HCT116 (cell line): ENCODE measurements around the gene MBD6. TPM values are rescaled to one million over a fixed set of nuclear protein-coding genes. Genes with fewer than 3 reads are reported as not detected.

ENCODE experiments used
- ATAC-seq: fragments of 200-7000 bp; cut with Tn5 transposase; 2 replicates; pipeline ENCODE4 v1.9.1; 2020; ENCODE audit warnings: mild to moderate bottlenecking, moderate library complexity
- BruUV-seq: library from RNA; stranded (reverse); fragments of 400-500 nt; replicated peaks from 2 replicates; lab custom pipeline; 2021; lab: Mats Ljungman, UMichigan
- CTCF ChIA-PET: fragments of 300-600 bp; sonication (Branson Sonifier 250); formaldehyde crosslinking; loops from one replicate; lab custom pipeline; 2021; ENCODE audit warnings: antibody characterized with exemption; lab: Charles Lee
- POLR2A ChIA-PET: fragments of 300-600, 350-600 bp; sonication (Branson Sonifier 250); formaldehyde crosslinking; loops from one replicate; lab custom pipeline; 2021; ENCODE audit warnings: antibody characterized with exemption; lab: Charles Lee
- RAD21 ChIA-PET, 2 experiments: fragments of 300-600 bp; sonication (Branson Sonifier 250); formaldehyde crosslinking; loops; one replicate each; lab custom pipeline; 2023; ENCODE audit warnings: low total read pairs in 2 of 2; ENCODE audit not compliant: uncharacterized antibody in 2 of 2, unreplicated experiment in 2 of 2, low non-redundant PET in 1 of 2; lab: Charles Lee
- DNase-seq: peaks from one replicate; pipeline ENCODE4 v3.0.0-alpha.2; 2010; ENCODE audit warnings: low read depth, low spot score
- H2AFZ ChIP-seq: fragments of 200-600 bp; shearing (Covaris generic), sonication (generic); 2 replicates; pipeline ENCODE4 v1.6.1; 2017; ENCODE audit warnings: low read depth, mixed run types, mixed read lengths, antibody characterized with exemption, low read length; ENCODE audit not compliant: poor library complexity, severe bottlenecking
- H3K27ac ChIP-seq: 2 replicates; pipeline ENCODE4 v1.5.1; 2012; ENCODE audit warnings: low read depth, low read length
- H3K27me3 ChIP-seq: fragments of 200-600 bp; sonication (generic); 2 replicates; pipeline ENCODE4 v1.6.1; 2016; ENCODE audit warnings: mixed run types, low read length, mixed read lengths; ENCODE audit not compliant: insufficient read depth
- H3K36me3 ChIP-seq, 2 experiments: fragments of 200-500 bp in 1 of 2; fragments of 200-600 bp in 1 of 2; sonication (Bioruptor generic) in 1 of 2; sonication (generic) in 1 of 2; 2 replicates each; pipeline versions ENCODE4 v1.5.1 to v1.6.1; 2014 to 2016; ENCODE audit warnings: low read length in 2 of 2, inconsistent platforms in 1 of 2, mixed read lengths in 1 of 2, mixed run types in 1 of 2; ENCODE audit not compliant: insufficient read depth in 2 of 2, control insufficient read depth in 1 of 2
- H3K4me1 ChIP-seq, 2 experiments: fragments of 200-600 bp in 1 of 2; sonication (generic) in 1 of 2; 2 replicates each; pipeline versions ENCODE4 v1.5.1 to v1.6.1; 2012 to 2017; ENCODE audit warnings: low read length in 2 of 2, inconsistent platforms in 1 of 2, mild to moderate bottlenecking in 1 of 2, mixed read lengths in 1 of 2, mixed run types in 1 of 2, moderate library complexity in 1 of 2; ENCODE audit not compliant: insufficient read depth in 2 of 2, control insufficient read depth in 1 of 2
- H3K4me2 ChIP-seq: fragments of 200-600 bp; sonication (generic); 2 replicates; pipeline ENCODE4 v1.6.1; 2017; ENCODE audit warnings: mixed run types, low read length, mixed read lengths
- H3K4me3 ChIP-seq, 2 experiments: fragments of 200-600 bp in 1 of 2; sonication (generic) in 1 of 2; replicated peaks in 1 of 2; 2 replicates each; pipeline ENCODE4 v1.5.1; 2011 to 2016; ENCODE audit warnings: low read length in 2 of 2, control low read depth in 1 of 2, low read depth in 1 of 2, mild to moderate bottlenecking in 1 of 2, mixed read lengths in 1 of 2, mixed run types in 1 of 2
- H3K79me2 ChIP-seq: fragments of 200-600 bp; sonication (generic); 2 replicates; pipeline ENCODE4 v1.6.1; 2017; ENCODE audit warnings: mild to moderate bottlenecking, mixed run types, low read length, moderate library complexity, mixed read lengths; ENCODE audit not compliant: insufficient read depth
- H3K9ac ChIP-seq: fragments of 200-600 bp; sonication (generic); 2 replicates; pipeline ENCODE4 v1.6.1; 2016; ENCODE audit warnings: low read length, mixed read lengths
- H3K9me2 ChIP-seq: fragments of 200-600 bp; sonication (generic), shearing (Covaris generic); 2 replicates; pipeline ENCODE4 v1.6.1; 2017; ENCODE audit warnings: mixed run types, mild to moderate bottlenecking, moderate library complexity; ENCODE audit not compliant: insufficient read depth
- H3K9me3 ChIP-seq, 2 experiments: fragments of 200-500 bp in 1 of 2; fragments of 200-600 bp in 1 of 2; sonication (Bioruptor generic) in 1 of 2; sonication (generic) in 1 of 2; 2 replicates each; pipeline ENCODE4 v1.6.1; 2014 to 2017; ENCODE audit warnings: low read length in 2 of 2, mixed read lengths in 2 of 2, inconsistent platforms in 1 of 2, low read depth in 1 of 2, mild to moderate bottlenecking in 1 of 2, mixed run types in 1 of 2, moderate library complexity in 1 of 2; ENCODE audit not compliant: control insufficient read depth in 1 of 2, insufficient read depth in 1 of 2
- H4K20me1 ChIP-seq: fragments of 200-600 bp; sonication (generic), shearing (Covaris generic); 2 replicates; pipeline ENCODE4 v1.6.1; 2017; ENCODE audit warnings: mixed run types, mild to moderate bottlenecking, moderate library complexity; ENCODE audit not compliant: insufficient read depth
- CEBPB ChIP-seq: IDR thresholded peaks from 2 replicates; pipeline ENCODE4 v1.6.1; 2012; ENCODE audit warnings: low read depth
- EGR1 ChIP-seq: IDR thresholded peaks from 2 replicates; pipeline ENCODE4 v1.6.1; 2012; ENCODE audit warnings: low read depth
- ELF1 ChIP-seq: IDR thresholded peaks from 2 replicates; pipeline ENCODE4 v1.6.1; 2012; ENCODE audit warnings: low read depth, borderline replicate concordance
- FOSL1 ChIP-seq: IDR thresholded peaks from 2 replicates; pipeline ENCODE4 v1.6.1; 2012; ENCODE audit warnings: low read depth
- POLR2A ChIP-seq: IDR thresholded peaks from 2 replicates; pipeline ENCODE4 v1.7.0; 2011; ENCODE audit warnings: borderline replicate concordance; ENCODE audit not compliant: insufficient read depth, insufficient read length; ENCODE audit errors: extremely low read depth
- RAD21 ChIP-seq: IDR thresholded peaks from 2 replicates; pipeline ENCODE4 v1.6.1; 2012; ENCODE audit warnings: low read depth, mild to moderate bottlenecking
- REST ChIP-seq: IDR thresholded peaks from 2 replicates; pipeline ENCODE4 v1.6.1; 2012; ENCODE audit warnings: low read depth
- SIN3A ChIP-seq: IDR thresholded peaks from 2 replicates; pipeline ENCODE4 v1.6.1; 2012; ENCODE audit warnings: low read depth
- SP1 ChIP-seq: IDR thresholded peaks from 2 replicates; pipeline ENCODE4 v1.6.1; 2012; ENCODE audit warnings: low read depth
- intact Hi-C: fragments of 100-400 bp; cut with micrococcal nuclease; formaldehyde crosslinking; loops from 2 replicates; pipeline ENCODE4 v1.10.0; 2022
- total RNA-seq: library from RNA; stranded (reverse); gene quantifications from one replicate; pipeline ENCODE4 v1.2.1, GENCODE V29; 2021; ENCODE audit not compliant: unreplicated experiment
- TF ChIP-seq, protein P1 (sequence below): IDR thresholded peaks from 2 replicates; pipeline ENCODE4 v1.6.1; 2012
- TF ChIP-seq, protein P2 (sequence below): IDR thresholded peaks from 2 replicates; pipeline ENCODE4 v1.6.1; 2011; ENCODE audit warnings: mild to moderate bottlenecking, low read length, moderate library complexity; ENCODE audit not compliant: insufficient replicate concordance; ENCODE audit errors: extremely low read depth
- TF ChIP-seq, protein P3 (sequence below): IDR thresholded peaks from 2 replicates; pipeline ENCODE4 v1.6.1; 2012
- TF ChIP-seq, protein P4 (sequence below), 3 experiments: fragments of 200-600 bp in 1 of 3; sonication (generic) in 1 of 3; IDR thresholded peaks in 2 of 3; conservative IDR thresholded peaks in 1 of 3; 2 replicates each; pipeline ENCODE4 v1.5.1; 2012 to 2017; ENCODE audit warnings: low read depth in 2 of 3, low read length in 2 of 3, antibody characterized with exemption in 1 of 3, borderline replicate concordance in 1 of 3, control low read depth in 1 of 3, mild to moderate bottlenecking in 1 of 3, mixed read lengths in 1 of 3, mixed run types in 1 of 3, moderate library complexity in 1 of 3; ENCODE audit not compliant: insufficient read depth in 1 of 3

The MBD6 gene
- total RNA-seq, 1 experiment from 2014 or later = 70.1 TPM

- no peak overlapping the region for H3K27ac ChIP-seq
These were observed 56.4 kb downstream of the MBD6 start for GRCh38 chr12:57579011-57579410.

More at GRCh38 chr12:57579011-57579410, 56.4 kb downstream of the MBD6 start:
- BruUV-seq = no TSS peak
- DNase-seq = no peak
- Histone ChIP-seq H3K4me3 (no peak overlapping the region), H3K27me3 (no peaks in the 10 kb centered on the region), H3K36me3 (peaks cover 0 to 8% of the 10 kb centered on the region in 2 experiments; a peak in 3 of 4 replicates), H3K79me2 (no peaks in the 10 kb centered on the region), H2AFZ (no peak overlapping the region)
- no peak for ATAC-seq
- no peak for TF ChIP-seq POLR2A
- no peak for TF ChIP-seq ELF1
- TF ChIP-seq, protein P1, sequence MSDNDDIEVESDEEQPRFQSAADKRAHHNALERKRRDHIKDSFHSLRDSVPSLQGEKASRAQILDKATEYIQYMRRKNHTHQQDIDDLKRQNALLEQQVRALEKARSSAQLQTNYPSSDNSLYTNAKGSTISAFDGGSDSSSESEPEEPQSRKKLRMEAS = no peak
- TF ChIP-seq, protein P2, sequence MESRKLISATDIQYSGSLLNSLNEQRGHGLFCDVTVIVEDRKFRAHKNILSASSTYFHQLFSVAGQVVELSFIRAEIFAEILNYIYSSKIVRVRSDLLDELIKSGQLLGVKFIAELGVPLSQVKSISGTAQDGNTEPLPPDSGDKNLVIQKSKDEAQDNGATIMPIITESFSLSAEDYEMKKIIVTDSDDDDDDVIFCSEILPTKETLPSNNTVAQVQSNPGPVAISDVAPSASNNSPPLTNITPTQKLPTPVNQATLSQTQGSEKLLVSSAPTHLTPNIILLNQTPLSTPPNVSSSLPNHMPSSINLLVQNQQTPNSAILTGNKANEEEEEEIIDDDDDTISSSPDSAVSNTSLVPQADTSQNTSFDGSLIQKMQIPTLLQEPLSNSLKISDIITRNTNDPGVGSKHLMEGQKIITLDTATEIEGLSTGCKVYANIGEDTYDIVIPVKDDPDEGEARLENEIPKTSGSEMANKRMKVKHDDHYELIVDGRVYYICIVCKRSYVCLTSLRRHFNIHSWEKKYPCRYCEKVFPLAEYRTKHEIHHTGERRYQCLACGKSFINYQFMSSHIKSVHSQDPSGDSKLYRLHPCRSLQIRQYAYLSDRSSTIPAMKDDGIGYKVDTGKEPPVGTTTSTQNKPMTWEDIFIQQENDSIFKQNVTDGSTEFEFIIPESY = no peak
- TF ChIP-seq RAD21 = no peak
- TF ChIP-seq, protein P3, sequence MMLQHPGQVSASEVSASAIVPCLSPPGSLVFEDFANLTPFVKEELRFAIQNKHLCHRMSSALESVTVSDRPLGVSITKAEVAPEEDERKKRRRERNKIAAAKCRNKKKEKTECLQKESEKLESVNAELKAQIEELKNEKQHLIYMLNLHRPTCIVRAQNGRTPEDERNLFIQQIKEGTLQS = no peak
- TF ChIP-seq EGR1 = no peak
- TF ChIP-seq FOSL1 = no peak
- TF ChIP-seq REST = no peak
- no peak for TF ChIP-seq CEBPB
- no peak for TF ChIP-seq SP1
- no peak for TF ChIP-seq SIN3A
- TF ChIP-seq, protein P4, sequence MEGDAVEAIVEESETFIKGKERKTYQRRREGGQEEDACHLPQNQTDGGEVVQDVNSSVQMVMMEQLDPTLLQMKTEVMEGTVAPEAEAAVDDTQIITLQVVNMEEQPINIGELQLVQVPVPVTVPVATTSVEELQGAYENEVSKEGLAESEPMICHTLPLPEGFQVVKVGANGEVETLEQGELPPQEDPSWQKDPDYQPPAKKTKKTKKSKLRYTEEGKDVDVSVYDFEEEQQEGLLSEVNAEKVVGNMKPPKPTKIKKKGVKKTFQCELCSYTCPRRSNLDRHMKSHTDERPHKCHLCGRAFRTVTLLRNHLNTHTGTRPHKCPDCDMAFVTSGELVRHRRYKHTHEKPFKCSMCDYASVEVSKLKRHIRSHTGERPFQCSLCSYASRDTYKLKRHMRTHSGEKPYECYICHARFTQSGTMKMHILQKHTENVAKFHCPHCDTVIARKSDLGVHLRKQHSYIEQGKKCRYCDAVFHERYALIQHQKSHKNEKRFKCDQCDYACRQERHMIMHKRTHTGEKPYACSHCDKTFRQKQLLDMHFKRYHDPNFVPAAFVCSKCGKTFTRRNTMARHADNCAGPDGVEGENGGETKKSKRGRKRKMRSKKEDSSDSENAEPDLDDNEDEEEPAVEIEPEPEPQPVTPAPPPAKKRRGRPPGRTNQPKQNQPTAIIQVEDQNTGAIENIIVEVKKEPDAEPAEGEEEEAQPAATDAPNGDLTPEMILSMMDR (IDR thresholded peaks at IDR 0.05 in 2 of 3, conservative IDR thresholded peaks at IDR 0.05 in 1 of 3; ENCODE audit: borderline replicate concordance in 1 of 3, insufficient read depth in 1 of 3, low read depth in 2 of 3, low read length in 2 of 3) = no peak
- TF ChIP-seq, all 23 proteins: peak for 0
- intact Hi-C loops = no loop called here
- Histone ChIP-seq H3K4me2 (no peak overlapping the region), H3K9me2 (no peaks in the 10 kb centered on the region), H3K9ac (no peak overlapping the region), H3K4me1 (no peaks in the 10 kb centered on the region), H4K20me1 (no peaks in the 10 kb centered on the region), H3K9me3 (no peaks in the 10 kb centered on the region)
- ChIA-PET CTCF (no interaction called here), RAD21 (no interaction called here), POLR2A (no interaction called here)
